Effector memory CD8-positive, alpha-beta T cell (primary cell): ENCODE results near the gene FOXN3.

Experiments used
- ATAC-seq: fragments of 150-1000 bp; cut with Tn5 transposase; replicated peaks from 2 replicates; pipeline ENCODE4 v1.10.0; 2021; ENCODE audit warnings: mild to moderate bottlenecking, moderate library complexity
- DNase-seq, 3 experiments: peaks; one replicate each; pipeline ENCODE4 v3.0.0; 2021
- H3K27ac Mint-ChIP-seq, 2 donors: one replicate each; pipeline ENCODE4 v1.8.0; 2022; ENCODE audit warnings: mild to moderate bottlenecking in 2 of 2, mixed read lengths in 2 of 2, moderate library complexity in 2 of 2
- H3K27me3 Mint-ChIP-seq, 2 donors: one replicate each; pipeline ENCODE4 v1.8.0; 2022; ENCODE audit warnings: mixed read lengths in 2 of 2
- H3K36me3 Mint-ChIP-seq: one replicate; pipeline ENCODE4 v1.8.0; 2022; ENCODE audit warnings: mild to moderate bottlenecking, moderate library complexity, mixed read lengths; ENCODE audit not compliant: insufficient read depth
- H3K4me1 Mint-ChIP-seq, 2 donors: one replicate each; pipeline ENCODE4 v1.8.0; 2022; ENCODE audit warnings: low read depth in 2 of 2, mixed read lengths in 2 of 2
- H3K4me3 Mint-ChIP-seq, 2 donors: one replicate each; pipeline ENCODE4 v1.8.0; 2022; ENCODE audit warnings: mild to moderate bottlenecking in 2 of 2, mixed read lengths in 2 of 2, moderate library complexity in 2 of 2
- H3K9me3 Mint-ChIP-seq, 2 donors: one replicate each; pipeline ENCODE4 v1.8.0; 2022; ENCODE audit warnings: mixed read lengths in 2 of 2

FOXN3 gene

GRCh38 chr14:89352976-89353765 lies 63.9 kb downstream of the FOXN3 start:
- peaks cover 10% of the 10 kb centered on the region for H3K36me3 Mint-ChIP-seq
- DNase-seq: no peak

GRCh38 chr14:89351516-89352404 lies 65.3 kb downstream of the FOXN3 start:
- Mint-ChIP-seq H3K27me3 (no peaks in the 10 kb centered on the region), H3K36me3 (peaks cover 10% of the 10 kb centered on the region), H3K4me3 (peak overlapping the region; percentile 75 to 79), H3K9me3 (no peaks in the 10 kb centered on the region), H3K27ac (peak overlapping the region; percentile 91 to 93), H3K4me1 (peaks cover 41 to 49% of the 10 kb centered on the region in 2 donors)
- ATAC-seq: peak; percentile 55
- no peak for DNase-seq

More at GRCh38 chr14:89352976-89353765, 63.9 kb downstream of the FOXN3 start:
- peaks cover 43 to 51% of the 10 kb centered on the region in 2 donors for H3K4me1 Mint-ChIP-seq
- H3K4me3 Mint-ChIP-seq: no peak overlapping the region
- ATAC-seq: peak; percentile 29
- no peaks in the 10 kb centered on the region for H3K27me3 Mint-ChIP-seq
- peak overlapping the region; percentile 91 to 93 for H3K27ac Mint-ChIP-seq
- no peaks in the 10 kb centered on the region for H3K9me3 Mint-ChIP-seq

- Mint-ChIP-seq H3K27ac (peak overlapping the region; percentile 91 to 93), H3K4me3 (peak overlapping the region; percentile 75 to 79), H3K27me3 (no peaks in the 10 kb centered on the region), H3K4me1 (peaks cover 37 to 45% of the 10 kb centered on the region in 2 donors), H3K9me3 (no peaks in the 10 kb centered on the region), H3K36me3 (peaks cover 10% of the 10 kb centered on the region)
- DNase-seq: no peak
- no peak for ATAC-seq
These were observed 65.9 kb downstream of the FOXN3 start for GRCh38 chr14:89351221-89351515.

- peak overlapping the region in 1 of 2 donors; percentile 73 for H3K27ac Mint-ChIP-seq
- no peaks in the 10 kb centered on the region for H3K9me3 Mint-ChIP-seq
- peak overlapping the region in 1 of 2 donors; percentile 79 for H3K4me3 Mint-ChIP-seq
- no peaks in the 10 kb centered on the region for H3K27me3 Mint-ChIP-seq
- DNase-seq: no peak
- H3K36me3 Mint-ChIP-seq: peaks cover 10% of the 10 kb centered on the region
- ATAC-seq: no peak
- peaks cover 33 to 40% of the 10 kb centered on the region in 2 donors for H3K4me1 Mint-ChIP-seq
These were observed 66.9 kb downstream of the FOXN3 start for GRCh38 chr14:89350152-89350551.

- no peak for ATAC-seq
- H3K27me3 Mint-ChIP-seq: no peaks in the 10 kb centered on the region
- peaks cover 10% of the 10 kb centered on the region for H3K36me3 Mint-ChIP-seq
These were observed 67.6 kb downstream of the FOXN3 start for GRCh38 chr14:89349171-89350008.

GRCh38 chr14:89348722-89349121 lies 68.3 kb downstream of the FOXN3 start:
- Mint-ChIP-seq H3K4me1 (peaks cover 34 to 40% of the 10 kb centered on the region in 2 donors), H3K27ac (no peak overlapping the region), H3K27me3 (no peaks in the 10 kb centered on the region), H3K36me3 (peaks cover 10% of the 10 kb centered on the region), H3K9me3 (no peaks in the 10 kb centered on the region), H3K4me3 (no peak overlapping the region)
- DNase-seq: no peak
- no peak for ATAC-seq

More at GRCh38 chr14:89349171-89350008, 67.6 kb downstream of the FOXN3 start:
- no peak overlapping the region for H3K4me3 Mint-ChIP-seq
- H3K9me3 Mint-ChIP-seq: no peaks in the 10 kb centered on the region
- peaks cover 36 to 40% of the 10 kb centered on the region in 2 donors for H3K4me1 Mint-ChIP-seq
- H3K27ac Mint-ChIP-seq: peak overlapping the region in 1 of 2 donors; percentile 73
- no peak for DNase-seq

GRCh38 chr14:89347885-89348284 lies 69.1 kb downstream of the FOXN3 start:
- no peak for ATAC-seq
- H3K4me1 Mint-ChIP-seq: peaks cover 28 to 40% of the 10 kb centered on the region in 2 donors
- H3K27me3 Mint-ChIP-seq: no peaks in the 10 kb centered on the region

GRCh38 chr14:89344920-89345254 lies 72.1 kb downstream of the FOXN3 start:
- Mint-ChIP-seq H3K27ac (no peak overlapping the region), H3K4me3 (no peak overlapping the region), H3K4me1 (peaks cover 20 to 25% of the 10 kb centered on the region in 2 donors), H3K9me3 (no peaks in the 10 kb centered on the region), H3K36me3 (peaks cover 7% of the 10 kb centered on the region), H3K27me3 (no peaks in the 10 kb centered on the region)
- ATAC-seq (no peak), DNase-seq (no peak)

More at GRCh38 chr14:89347885-89348284, 69.1 kb downstream of the FOXN3 start:
- Mint-ChIP-seq H3K9me3 (no peaks in the 10 kb centered on the region), H3K4me3 (no peak overlapping the region), H3K36me3 (peaks cover 17% of the 10 kb centered on the region), H3K27ac (no peak overlapping the region)
- no peak for DNase-seq

- Mint-ChIP-seq H3K36me3 (peaks cover 7% of the 10 kb centered on the region), H3K27me3 (no peaks in the 10 kb centered on the region), H3K4me3 (no peak overlapping the region), H3K27ac (no peak overlapping the region), H3K9me3 (no peaks in the 10 kb centered on the region), H3K4me1 (peaks cover 19% of the 10 kb centered on the region in 2 donors)
- ATAC-seq (no peak), DNase-seq (no peak)
These were observed 73.7 kb downstream of the FOXN3 start for GRCh38 chr14:89343356-89343755.

GRCh38 chr14:89342049-89342448 lies 75.0 kb downstream of the FOXN3 start:
- no peaks in the 10 kb centered on the region for H3K27me3 Mint-ChIP-seq
- peaks cover 22% of the 10 kb centered on the region in 2 donors for H3K4me1 Mint-ChIP-seq
- H3K9me3 Mint-ChIP-seq: no peaks in the 10 kb centered on the region
- DNase-seq: no peak
- H3K4me3 Mint-ChIP-seq: no peak overlapping the region
- no peak overlapping the region for H3K27ac Mint-ChIP-seq
- no peak for ATAC-seq
- H3K36me3 Mint-ChIP-seq: peaks cover 11% of the 10 kb centered on the region

GRCh38 chr14:89340200-89341181 lies 76.5 kb downstream of the FOXN3 start:
- Mint-ChIP-seq H3K4me3 (no peak overlapping the region), H3K27me3 (no peaks in the 10 kb centered on the region), H3K27ac (peak overlapping the region; percentile 10 to 11), H3K36me3 (peaks cover 14% of the 10 kb centered on the region), H3K4me1 (peaks cover 31 to 34% of the 10 kb centered on the region in 2 donors), H3K9me3 (no peaks in the 10 kb centered on the region)
- DNase-seq (no peak), ATAC-seq (no peak)

- Mint-ChIP-seq H3K4me1 (peaks cover 28 to 34% of the 10 kb centered on the region in 2 donors), H3K4me3 (no peak overlapping the region), H3K27me3 (no peaks in the 10 kb centered on the region), H3K27ac (peak overlapping the region; percentile 10 to 11), H3K36me3 (peaks cover 14% of the 10 kb centered on the region), H3K9me3 (no peaks in the 10 kb centered on the region)
- ATAC-seq (no peak), DNase-seq (no peak)
These were observed 77.5 kb downstream of the FOXN3 start for GRCh38 chr14:89339579-89339978.
